Measurements from ENCODE around the gene BTBD9.

Gene BTBD9

GRCh38 chr6:38400764-38401163, 239.0 kb downstream of the BTBD9 start:
- Histone ChIP-seq H3K4me3 (ENCODE audit: low read length) (no peak overlapping the region), H3F3A (ENCODE audit: control insufficient read depth, insufficient read depth) (no peaks in the 10 kb centered on the region), H3K27ac (ENCODE audit: low read depth, low read length) (no peak overlapping the region), H3K9me2 (replicated peaks; ENCODE audit: control insufficient read depth, low read length) (no peaks in the 10 kb centered on the region), H3K4me1 (ENCODE audit: control insufficient read depth, low read length) (peaks cover 9% of the 10 kb centered on the region), H3K27me3 (ENCODE audit: control insufficient read depth, low read length) (no peaks in the 10 kb centered on the region), H3K79me2 (ENCODE audit: control insufficient read depth, low read length) (no peaks in the 10 kb centered on the region), H3K9me3 (ENCODE audit: control insufficient read depth, insufficient read depth, low read length) (no peaks in the 10 kb centered on the region), H3K4me2 (ENCODE audit: low read length) (no peak overlapping the region), H3K36me3 (ENCODE audit: control insufficient read depth, low read length) (no peaks in the 10 kb centered on the region), H4K20me1 (ENCODE audit: control insufficient read depth, insufficient read depth, low read depth, low read length) (no peaks in the 10 kb centered on the region)
- TF ChIP-seq CTCF (IDR thresholded peaks at IDR 0.05; ENCODE audit: low read depth, low read length, poor library complexity, severe bottlenecking) (no peak), EZH2phosphoT487 (IDR thresholded peaks at IDR 0.05; ENCODE audit: borderline replicate concordance, low read length) (no peak)

GRCh38 chr6:38400101-38400500, 239.6 kb downstream of the BTBD9 start:
- Histone ChIP-seq H3K79me2 (ENCODE audit: control insufficient read depth, low read length) (no peaks in the 10 kb centered on the region), H3K4me2 (ENCODE audit: low read length) (no peak overlapping the region), H3K36me3 (ENCODE audit: control insufficient read depth, low read length) (no peaks in the 10 kb centered on the region), H3K27me3 (ENCODE audit: control insufficient read depth, low read length) (no peaks in the 10 kb centered on the region), H3K4me1 (ENCODE audit: control insufficient read depth, low read length) (peaks cover 9% of the 10 kb centered on the region), H3K27ac (ENCODE audit: low read depth, low read length) (no peak overlapping the region), H3K9me3 (ENCODE audit: control insufficient read depth, insufficient read depth, low read length) (no peaks in the 10 kb centered on the region), H3F3A (ENCODE audit: control insufficient read depth, insufficient read depth) (no peaks in the 10 kb centered on the region), H3K9me2 (replicated peaks; ENCODE audit: control insufficient read depth, low read length) (no peaks in the 10 kb centered on the region), H4K20me1 (ENCODE audit: control insufficient read depth, insufficient read depth, low read depth, low read length) (no peaks in the 10 kb centered on the region), H3K4me3 (ENCODE audit: low read length) (no peak overlapping the region)
- TF ChIP-seq EZH2phosphoT487 (IDR thresholded peaks at IDR 0.05; ENCODE audit: borderline replicate concordance, low read length) (no peak), CTCF (IDR thresholded peaks at IDR 0.05; ENCODE audit: low read depth, low read length, poor library complexity, severe bottlenecking) (no peak)

- no peaks in the 10 kb centered on the region for H3K79me2 ChIP-seq (ENCODE audit: control insufficient read depth, low read length)
- H3K27ac ChIP-seq (ENCODE audit: low read depth, low read length): no peak overlapping the region
- no peak overlapping the region for H3K4me3 ChIP-seq (ENCODE audit: low read length)
- H3K27me3 ChIP-seq (ENCODE audit: control insufficient read depth, low read length): peaks cover 4% of the 10 kb centered on the region; the same call in 1 of the 2 replicates
- no peaks in the 10 kb centered on the region for H3K4me1 ChIP-seq (ENCODE audit: control insufficient read depth, low read length)
- TF ChIP-seq EZH2phosphoT487 (IDR thresholded peaks at IDR 0.05; ENCODE audit: borderline replicate concordance, low read length) (no peak), CTCF (IDR thresholded peaks at IDR 0.05; ENCODE audit: low read depth, low read length, poor library complexity, severe bottlenecking) (no peak)
- H3K4me2 ChIP-seq (ENCODE audit: low read length): no peak overlapping the region
- H3K36me3 ChIP-seq (ENCODE audit: control insufficient read depth, low read length): no peaks in the 10 kb centered on the region
- H3K9me2 ChIP-seq (replicated peaks; ENCODE audit: control insufficient read depth, low read length): no peaks in the 10 kb centered on the region
- H3K9me3 ChIP-seq (ENCODE audit: control insufficient read depth, insufficient read depth, low read length): no peaks in the 10 kb centered on the region
- H3F3A ChIP-seq (ENCODE audit: control insufficient read depth, insufficient read depth): no peaks in the 10 kb centered on the region
- no peaks in the 10 kb centered on the region for H4K20me1 ChIP-seq (ENCODE audit: control insufficient read depth, insufficient read depth, low read depth, low read length)
Measured at GRCh38 chr6:38396209-38396608, 243.5 kb downstream of the BTBD9 start.

GRCh38 chr6:38393986-38394385, 245.7 kb downstream of the BTBD9 start:
- Histone ChIP-seq H3F3A (ENCODE audit: control insufficient read depth, insufficient read depth) (no peaks in the 10 kb centered on the region), H3K9me3 (ENCODE audit: control insufficient read depth, insufficient read depth, low read length) (no peaks in the 10 kb centered on the region), H4K20me1 (ENCODE audit: control insufficient read depth, insufficient read depth, low read depth, low read length) (no peaks in the 10 kb centered on the region)

More at GRCh38 chr6:38393986-38394385, 245.7 kb downstream of the BTBD9 start:
- Histone ChIP-seq H3K36me3 (ENCODE audit: control insufficient read depth, low read length) (no peaks in the 10 kb centered on the region), H3K79me2 (ENCODE audit: control insufficient read depth, low read length) (no peaks in the 10 kb centered on the region), H3K4me2 (ENCODE audit: low read length) (no peak overlapping the region), H3K27me3 (ENCODE audit: control insufficient read depth, low read length) (peaks cover 6% of the 10 kb centered on the region; the same call in 1 of the 2 replicates), H3K9me2 (replicated peaks; ENCODE audit: control insufficient read depth, low read length) (no peaks in the 10 kb centered on the region), H3K27ac (ENCODE audit: low read depth, low read length) (no peak overlapping the region), H3K4me1 (ENCODE audit: control insufficient read depth, low read length) (no peaks in the 10 kb centered on the region), H3K4me3 (ENCODE audit: low read length) (no peak overlapping the region)
- TF ChIP-seq EZH2phosphoT487 (IDR thresholded peaks at IDR 0.05; ENCODE audit: borderline replicate concordance, low read length) (no peak), CTCF (IDR thresholded peaks at IDR 0.05; ENCODE audit: low read depth, low read length, poor library complexity, severe bottlenecking) (no peak)

All from DOHH2 (cell line).